Testis (tissue), 2 donors: ENCODE data around the gene SNX21.

Experiments used
- CTCF ChIP-seq, 3 experiments: fragments of 450-650 bp in 2 of 3; fragments of 200-600 bp in 1 of 3; sonication (generic) in 1 of 3; IDR thresholded peaks; one replicate each; pipeline ENCODE4 v1.5.1; 2016 to 2019; ENCODE audit warnings: antibody characterized with exemption in 3 of 3, mild to moderate bottlenecking in 2 of 3, moderate library complexity in 1 of 3
- POLR2A ChIP-seq: fragments of 450-650 bp; IDR thresholded peaks from one replicate; pipeline ENCODE4 v1.6.1; 2017; ENCODE audit warnings: antibody characterized with exemption, mild to moderate bottlenecking, moderate library complexity

GRCh38 chr20:45861221-45862075, 27.8 kb downstream of the SNX21 start:
- no peak for TF ChIP-seq POLR2A
- no peak for TF ChIP-seq CTCF (IDR thresholded peaks at IDR 0.05)
